ENCODE results near the gene CUBN. TPM values are rescaled to one million over a fixed set of nuclear protein-coding genes. Genes with fewer than 3 reads are reported as not detected.

Gene CUBN
- total and polyA plus RNA-seq, 7 experiments from 2014 or later = 0.39 to 17.5 (median 7.0) TPM

DNA sequence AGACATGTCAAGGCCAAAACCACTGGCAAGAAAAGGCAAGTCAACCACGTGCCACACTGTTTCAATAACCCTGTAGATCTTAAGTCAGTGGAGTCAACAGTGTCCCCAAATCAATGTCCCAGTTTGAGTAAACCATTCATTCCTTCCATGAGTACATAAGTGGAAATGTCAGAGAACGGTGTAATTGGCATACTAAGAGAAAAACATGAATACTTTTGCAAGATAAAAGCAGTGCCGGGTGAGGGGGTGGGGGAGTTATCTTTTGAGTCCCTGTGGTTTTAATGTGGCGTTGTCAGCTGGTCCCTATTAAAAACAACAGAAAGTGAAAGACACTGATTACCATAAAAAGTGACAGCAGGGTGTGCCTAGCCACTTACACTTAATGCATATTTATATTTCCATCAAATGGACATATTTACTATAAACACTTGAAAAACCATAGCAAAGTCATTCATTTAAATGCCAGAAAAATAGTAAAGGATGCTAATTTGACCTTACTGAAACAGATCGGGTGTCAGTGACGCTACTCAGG lies 350.2 kb downstream of the CUBN start:
- intact Hi-C loops (cut with micrococcal nuclease) = loop anchor here (2.0 to 5.0 kb wide), 2 partner anchors 37 to 38 kb away; partner anchors contain the start of gene RSU1 (in 2 of the 2)
- ATAC-seq (peak; percentile 72), DNase-seq (peak in 7 of 9 donors; percentile 12 to 56 (median 36))
- no peaks in the 10 kb centered on the region for H3K27me3 Mint-ChIP-seq
- Histone ChIP-seq H3K4me3 (ENCODE audit: low read length) (no peak overlapping the region), H3K27me3 (ENCODE audit: control insufficient read depth in 2 of 2, insufficient read depth in 2 of 2, low read length in 2 of 2) (no peaks in the 10 kb centered on the region), H3K9me3 (ENCODE audit: control insufficient read depth in 2 of 3, low read length in 3 of 3) (no peaks in the 10 kb centered on the region), H3K27ac (ENCODE audit: low read depth, low read length) (no peak overlapping the region), H3K36me3 (ENCODE audit: control insufficient read depth in 2 of 3, insufficient read depth in 3 of 3, low read length in 3 of 3) (peaks cover 0 to 5% (median 0%) of the 10 kb centered on the region in 3 experiments), H3K4me1 (ENCODE audit: control insufficient read depth in 2 of 2, insufficient read depth in 2 of 2, low read length in 2 of 2) (peaks cover 0 to 11% of the 10 kb centered on the region in 2 donors)
- CTCF ChIA-PET = no interaction called here
- H3K36me3 Mint-ChIP-seq = peaks cover 0 to 21% (median 9%) of the 10 kb centered on the region in 5 donors
- peaks cover 20 to 37% (median 32%) of the 10 kb centered on the region in 7 donors for H3K4me1 Mint-ChIP-seq
- peak overlapping the region in 5 of 10 donors; percentile 9 to 45 (median 13) for H3K4me3 Mint-ChIP-seq
- POLR2A ChIA-PET = no interaction called here
- H3K27ac Mint-ChIP-seq = peak overlapping the region; percentile 19 to 85 (median 65)
- H3K9me3 Mint-ChIP-seq = no peaks in the 10 kb centered on the region

DNA sequence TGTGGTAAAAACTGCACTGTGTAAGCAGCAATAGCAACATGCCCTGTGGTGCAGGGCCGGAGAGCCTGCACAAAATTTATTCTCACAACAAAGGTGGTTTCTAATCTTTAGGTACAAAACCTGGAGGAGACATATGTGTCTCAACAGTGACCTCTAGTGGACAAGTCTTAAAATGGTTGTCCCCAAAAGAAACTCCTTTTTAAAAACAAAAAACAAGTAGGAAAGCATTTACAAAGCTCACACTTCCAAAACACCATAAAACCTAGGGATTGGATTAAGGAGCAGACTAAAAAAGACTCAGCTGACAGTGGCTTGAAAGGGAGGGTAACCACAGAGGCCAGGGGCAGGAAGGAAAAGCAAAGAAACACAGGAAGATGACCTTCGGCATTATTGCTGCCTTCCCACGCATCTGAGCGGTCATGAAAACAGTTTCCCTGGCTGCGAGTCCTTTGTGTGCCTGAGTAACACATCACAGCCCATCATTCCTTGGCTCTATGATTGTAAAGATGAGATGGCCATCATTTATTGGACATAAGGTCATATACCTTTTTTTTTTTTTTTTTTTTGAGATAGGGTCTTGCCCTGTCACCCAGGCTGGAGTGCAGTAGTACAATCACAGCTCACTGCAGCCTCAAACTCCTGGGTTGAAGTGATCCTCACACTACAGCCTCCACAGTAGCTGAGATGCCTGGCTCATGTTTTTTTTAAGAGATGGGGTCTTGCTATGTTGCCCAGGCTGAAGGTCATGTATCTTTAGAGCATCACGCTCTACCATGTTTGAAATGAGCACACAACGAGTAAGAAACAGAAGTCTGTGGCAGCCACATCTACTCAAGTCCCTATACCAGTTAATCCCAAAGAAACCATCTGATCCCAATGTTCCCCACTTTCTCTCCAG lies 351.9 kb downstream of the CUBN start:
- Histone ChIP-seq H3K4me3 (ENCODE audit: low read length) (no peak overlapping the region), H3K9me3 (ENCODE audit: control insufficient read depth in 2 of 3, low read length in 3 of 3) (no peaks in the 10 kb centered on the region), H3K4me1 (ENCODE audit: control insufficient read depth in 2 of 2, insufficient read depth in 2 of 2, low read length in 2 of 2) (peaks cover 0 to 11% of the 10 kb centered on the region in 2 donors), H3K27me3 (ENCODE audit: control insufficient read depth in 2 of 2, insufficient read depth in 2 of 2, low read length in 2 of 2) (no peaks in the 10 kb centered on the region), H3K27ac (ENCODE audit: low read depth, low read length) (no peak overlapping the region), H3K36me3 (ENCODE audit: control insufficient read depth in 2 of 3, insufficient read depth in 3 of 3, low read length in 3 of 3) (peaks cover 0 to 5% (median 0%) of the 10 kb centered on the region in 3 experiments)
- intact Hi-C loops (cut with micrococcal nuclease) = loop anchor here (1.0 to 5.0 kb wide), 6 partner anchors 39 to 1343 kb away; partner anchors contain the start of gene RSU1 (in 2 of the 2)
- peak; percentile 77 for ATAC-seq
- H3K36me3 Mint-ChIP-seq = peaks cover 3 to 22% (median 7%) of the 10 kb centered on the region in 5 donors
- peak in 7 of 9 donors; percentile 26 to 64 (median 56) for DNase-seq
- ChIA-PET CTCF (interaction anchor here (0.5 to 1.0 kb wide), 10 partner anchors 12 to 1347 kb away, joined by 3 to 5 read pairs (median 3); partner anchors contain the start of gene RSU1), POLR2A (no interaction called here)
- H3K27ac Mint-ChIP-seq = peak overlapping the region in 8 of 9 donors; percentile 57 to 89 (median 84)
- H3K4me3 Mint-ChIP-seq = peak overlapping the region in 4 of 10 donors; percentile 14 to 42 (median 21)
- no peaks in the 10 kb centered on the region for H3K9me3 Mint-ChIP-seq
- H3K27me3 Mint-ChIP-seq = no peaks in the 10 kb centered on the region
- peaks cover 20 to 40% (median 32%) of the 10 kb centered on the region in 7 donors for H3K4me1 Mint-ChIP-seq

DNA sequence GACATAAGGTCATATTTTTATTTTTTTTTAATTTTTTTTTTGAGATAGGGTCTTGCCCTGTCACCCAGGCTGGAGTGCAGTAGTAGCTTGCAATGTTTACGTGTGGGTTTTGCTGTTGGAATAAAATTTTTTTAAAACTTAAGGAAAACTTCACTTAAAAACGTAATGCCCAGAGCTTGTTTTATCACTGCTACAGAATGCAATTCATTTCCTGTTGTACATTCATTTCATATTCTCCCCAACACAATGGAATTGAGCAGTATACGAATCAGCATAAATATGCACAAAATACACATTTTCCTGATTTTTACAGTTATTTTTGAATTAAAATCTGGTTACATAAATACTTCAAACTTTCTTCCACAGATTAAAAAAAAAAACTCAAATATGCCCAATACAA lies 352.7 kb downstream of the CUBN start:
- no peaks in the 10 kb centered on the region for H3K27me3 ChIP-seq (ENCODE audit: control insufficient read depth in 2 of 2, insufficient read depth in 2 of 2, low read length in 2 of 2)
- ChIA-PET POLR2A (no interaction called here), CTCF (interaction anchor here (0.6 to 1.0 kb wide), 3 partner anchors 38 to 898 kb away, joined by 3 to 6 read pairs (median 3); partner anchors contain the start of gene RSU1)
- no peaks in the 10 kb centered on the region for H3K9me3 ChIP-seq (ENCODE audit: control insufficient read depth in 2 of 3, low read length in 3 of 3)
- H3K4me1 ChIP-seq (ENCODE audit: control insufficient read depth in 2 of 2, insufficient read depth in 2 of 2, low read length in 2 of 2) = peaks cover 0 to 11% of the 10 kb centered on the region in 2 donors
- Mint-ChIP-seq H3K4me1 (peaks cover 22 to 40% (median 33%) of the 10 kb centered on the region in 7 donors), H3K27ac (no peak overlapping the region), H3K9me3 (no peaks in the 10 kb centered on the region), H3K27me3 (no peaks in the 10 kb centered on the region), H3K36me3 (peaks cover 3 to 25% (median 7%) of the 10 kb centered on the region in 5 donors), H3K4me3 (no peak overlapping the region)
- H3K27ac ChIP-seq (ENCODE audit: low read depth, low read length) = no peak overlapping the region
- DNase-seq = no peak
- intact Hi-C loops (cut with micrococcal nuclease) = loop anchor here (1.0 to 5.0 kb wide), 5 partner anchors 40 to 1343 kb away; partner anchors contain the start of gene RSU1 (in 1 of the 2)
- H3K36me3 ChIP-seq (ENCODE audit: control insufficient read depth in 2 of 3, insufficient read depth in 3 of 3, low read length in 3 of 3) = peaks cover 0 to 5% (median 0%) of the 10 kb centered on the region in 3 experiments
- H3K4me3 ChIP-seq (ENCODE audit: low read length) = no peak overlapping the region
- ATAC-seq = no peak

Other genes starting within 250 kb of the CUBN start
- gene TRDMT1, start 71.9 kb upstream of the CUBN start, total RNA-seq = 10 to 100 TPM; 10.2 to 30.6 (median 15.9) TPM
- gene TRDMT1, start 71.9 kb upstream of the CUBN start, polyA plus RNA-seq = 10 to 100 TPM in 1 of 2 donors, 1 to 10 TPM in 1; 9.7 to 12.8 TPM
- gene VIM, start 98.4 kb upstream of the CUBN start, total RNA-seq = 1,000 to 10,000 TPM in 3 of 5 experiments, 100 to 1,000 TPM in 2; 498 to 2,181 (median 1,002) TPM
- gene VIM, start 98.4 kb upstream of the CUBN start, polyA plus RNA-seq = 100 to 1,000 TPM; 399 to 546 TPM

Measured in naive thymus-derived CD4-positive, alpha-beta T cell (primary cell).